ENCODE data around the gene HERPUD2.
A peak's percentile ranks its signal among the peaks of the same experiment; 100 is the strongest.

HERPUD2 gene, protein sequence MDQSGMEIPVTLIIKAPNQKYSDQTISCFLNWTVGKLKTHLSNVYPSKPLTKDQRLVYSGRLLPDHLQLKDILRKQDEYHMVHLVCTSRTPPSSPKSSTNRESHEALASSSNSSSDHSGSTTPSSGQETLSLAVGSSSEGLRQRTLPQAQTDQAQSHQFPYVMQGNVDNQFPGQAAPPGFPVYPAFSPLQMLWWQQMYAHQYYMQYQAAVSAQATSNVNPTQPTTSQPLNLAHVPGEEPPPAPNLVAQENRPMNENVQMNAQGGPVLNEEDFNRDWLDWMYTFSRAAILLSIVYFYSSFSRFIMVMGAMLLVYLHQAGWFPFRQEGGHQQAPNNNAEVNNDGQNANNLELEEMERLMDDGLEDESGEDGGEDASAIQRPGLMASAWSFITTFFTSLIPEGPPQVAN

DNA sequence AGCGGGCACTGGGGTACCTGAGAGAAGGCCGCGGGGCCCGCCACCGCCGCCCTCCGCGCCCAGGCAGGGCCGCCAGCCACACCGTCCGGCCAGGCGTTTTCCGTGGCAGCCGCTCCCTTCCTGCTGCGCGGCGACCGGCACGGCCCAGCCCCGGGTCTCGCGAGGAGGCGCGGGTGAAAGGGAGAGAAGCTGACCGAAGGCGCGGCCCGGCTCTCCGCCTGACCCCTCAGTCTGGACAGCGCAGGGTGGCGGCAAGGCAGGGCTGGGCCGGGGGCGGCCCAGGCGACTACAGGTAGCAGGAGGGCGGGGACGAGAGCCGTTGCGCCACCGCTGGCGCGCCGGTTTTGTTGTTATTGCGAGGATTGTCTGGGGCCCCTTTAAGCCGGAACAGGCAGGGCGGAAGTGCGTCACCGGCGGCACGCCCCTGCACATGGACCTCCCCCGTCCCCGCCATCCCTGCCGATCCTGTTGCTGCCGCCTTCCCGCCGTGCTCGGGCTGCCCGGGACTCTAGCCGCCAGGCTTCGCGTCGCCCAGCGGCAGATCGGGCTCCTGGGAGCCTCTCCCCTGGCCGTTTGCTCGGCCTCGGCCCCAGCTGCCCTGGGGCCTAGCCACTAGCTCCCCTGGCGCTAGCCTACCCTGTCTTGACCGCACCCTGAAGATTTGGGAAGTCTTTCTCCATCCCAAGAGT lies at the start of gene HERPUD2:
Gene HERPUD2, minus strand, starts transcription at position 352 of the 689 bp plus-strand sequence. CDS start 805 bp downstream, outside the sequence.
- peak; percentile 7 for DNase-seq

GRCh38 chr7:35738889-35739288 lies 44.0 kb upstream of the HERPUD2 start:
- no peak for DNase-seq

DNA sequence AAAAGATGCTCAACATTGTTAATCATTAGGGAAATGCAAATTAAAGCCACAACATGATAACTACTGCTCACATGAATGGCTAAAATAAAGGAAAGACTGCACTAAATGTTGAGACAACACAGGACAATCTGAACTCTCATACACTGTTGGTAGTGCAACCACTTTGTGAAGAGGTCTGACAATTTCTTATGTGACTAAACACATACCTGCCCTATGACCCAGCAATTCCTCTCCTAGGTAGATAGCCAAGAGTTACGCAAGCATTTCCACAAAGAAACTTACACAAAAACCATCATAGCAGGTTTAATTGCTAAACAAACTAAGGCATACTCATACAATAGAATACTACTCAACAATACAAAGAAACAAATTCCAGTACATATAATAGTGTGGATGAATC lies 41.8 kb upstream of the HERPUD2 start:
- no peak for DNase-seq

DNA sequence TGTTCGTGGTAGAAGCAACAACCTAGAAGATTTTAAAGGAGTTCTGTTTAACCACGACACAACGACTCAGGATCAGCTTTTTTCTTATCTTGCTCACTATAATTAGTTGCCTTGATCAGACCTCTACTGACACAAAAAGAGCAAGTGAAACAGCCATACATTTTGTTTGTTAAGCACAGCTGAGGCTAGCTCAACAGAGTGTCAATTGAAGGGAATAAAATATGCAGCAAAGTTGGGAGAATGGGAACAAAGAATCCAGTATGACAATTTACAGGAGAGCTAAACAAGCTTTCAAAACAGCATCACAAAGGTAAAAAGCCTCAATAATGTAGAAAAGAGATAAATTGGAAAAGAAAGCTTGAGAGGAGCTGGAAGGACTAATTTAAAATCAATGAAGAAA lies 40.5 kb upstream of the HERPUD2 start:
- no peak for DNase-seq

- DNase-seq, result no peak
Measured at GRCh38 chr7:35734001-35734483, 39.1 kb upstream of the HERPUD2 start.

DNA sequence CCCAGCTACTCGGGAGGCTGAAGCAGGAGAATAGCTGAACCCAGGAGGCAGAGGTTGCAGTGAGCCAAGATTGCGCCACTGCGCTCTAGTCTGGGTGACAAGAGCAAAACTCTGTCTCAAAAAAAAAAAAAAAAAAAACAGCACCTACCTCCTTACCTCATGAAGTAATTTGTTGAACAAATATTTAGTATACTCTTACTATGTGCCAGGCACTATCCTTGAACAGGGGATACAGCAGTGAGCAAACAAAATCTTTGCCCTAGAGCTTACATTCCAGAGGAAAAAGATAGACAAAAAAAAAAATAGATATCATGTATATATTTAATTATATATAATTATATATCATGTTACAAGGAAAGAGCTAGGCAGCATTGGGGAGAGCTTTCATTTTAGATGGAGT lies 36.4 kb upstream of the HERPUD2 start:
- no peak for DNase-seq

- no peak for DNase-seq
Measured at GRCh38 chr7:35729061-35729783, 34.3 kb upstream of the HERPUD2 start.

- no peak for DNase-seq
Measured at GRCh38 chr7:35728412-35729060, 33.6 kb upstream of the HERPUD2 start.

- DNase-seq, result peak; percentile 1
Measured at GRCh38 chr7:35727571-35727970, 32.6 kb upstream of the HERPUD2 start.

- DNase-seq, result no peak
Measured at GRCh38 chr7:35726654-35727053, 31.7 kb upstream of the HERPUD2 start.

GRCh38 chr7:35725280-35725680 lies 30.3 kb upstream of the HERPUD2 start:
- no peak for DNase-seq

DNA sequence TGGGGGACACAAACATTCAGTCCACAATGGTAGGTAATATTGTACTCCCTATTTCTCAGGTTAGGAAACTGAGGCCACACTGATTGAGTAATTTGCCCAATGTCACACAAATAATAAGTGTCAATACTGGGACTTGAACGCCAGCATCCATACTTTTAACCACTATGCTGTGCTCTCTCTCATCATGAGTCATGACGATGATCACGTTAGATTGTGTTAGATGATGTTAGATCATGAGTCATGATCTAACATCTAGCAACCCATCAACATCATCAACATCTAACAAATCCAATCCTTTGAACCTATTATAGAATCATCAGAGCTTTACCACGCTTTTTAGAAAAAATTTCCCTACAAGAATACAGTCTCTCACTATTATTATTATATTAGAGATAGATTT lies 28.1 kb upstream of the HERPUD2 start:
- no peak for DNase-seq

GRCh38 chr7:35722054-35722849 lies 27.3 kb upstream of the HERPUD2 start:
- DNase-seq, result no peak

- DNase-seq, result no peak
Measured at GRCh38 chr7:35721288-35721687, 26.4 kb upstream of the HERPUD2 start.

- no peak for DNase-seq
Measured at GRCh38 chr7:35720849-35721248, 25.9 kb upstream of the HERPUD2 start.

GRCh38 chr7:35720032-35720431 lies 25.1 kb upstream of the HERPUD2 start:
- DNase-seq, result no peak

- no peak for DNase-seq
Measured at GRCh38 chr7:35718047-35718446, 23.1 kb upstream of the HERPUD2 start.

DNA sequence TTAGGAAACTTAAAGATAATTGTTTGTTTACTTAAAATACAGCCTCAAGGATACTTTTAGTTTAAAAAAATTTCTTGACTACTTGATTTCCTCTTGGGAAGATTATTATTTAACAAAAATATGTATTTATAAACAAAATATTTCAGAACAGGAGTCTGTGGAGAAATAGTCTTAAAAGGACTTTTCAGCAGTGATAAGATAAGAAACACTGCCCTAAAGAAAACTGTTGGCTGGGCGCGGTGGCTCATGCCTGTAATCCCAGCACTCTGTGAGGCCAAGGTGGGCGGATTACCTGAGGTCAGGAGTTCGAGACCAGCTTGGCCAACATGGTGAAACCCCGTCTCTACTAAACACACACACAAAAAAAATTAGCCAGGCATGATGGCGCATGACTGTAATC lies 22.6 kb upstream of the HERPUD2 start:
- DNase-seq, result no peak

GRCh38 chr7:35717013-35717412 lies 22.1 kb upstream of the HERPUD2 start:
- no peak for DNase-seq

GRCh38 chr7:35716038-35716803 lies 21.3 kb upstream of the HERPUD2 start:
- DNase-seq, result no peak

- no peak for DNase-seq
Measured at GRCh38 chr7:35714862-35715261, 19.9 kb upstream of the HERPUD2 start.
